Stimulated activated CD8-positive, alpha-beta memory T cell treated with anti-CD3 and anti-CD28 coated beads, Interleukin-7, amount 100 ng/mL, for 48 hours (primary cell): ENCODE data around the gene ADGRL3.
"Not testable (repeated sequence)": the region's sequence is repeated elsewhere in the genome, so short reads cannot be mapped to it uniquely, and the experiment has no call there.

Source experiments
- DNase-seq, 2 donors: peaks; one replicate each; pipeline ENCODE4 v3.0.0-alpha.2; 2020; ENCODE audit warnings: low read depth in 1 of 2; ENCODE audit errors: extremely low read depth in 1 of 2

Gene ADGRL3

GRCh38 chr4:61336488-61336887 lies 136.4 kb downstream of the ADGRL3 start:
- no peak for DNase-seq

- DNase-seq, result no peak
Measured at GRCh38 chr4:61336916-61337315, 136.8 kb downstream of the ADGRL3 start.

- DNase-seq, result no peak
Measured at GRCh38 chr4:61342061-61342460, 141.9 kb downstream of the ADGRL3 start.

- DNase-seq, result no peak
Measured at GRCh38 chr4:61350932-61351331, 150.8 kb downstream of the ADGRL3 start.

GRCh38 chr4:61356696-61357095 lies 156.6 kb downstream of the ADGRL3 start:
- DNase-seq, result no peak

GRCh38 chr4:61359301-61359700 lies 159.2 kb downstream of the ADGRL3 start:
- DNase-seq, result no peak

- DNase-seq, result not testable (repeated sequence)
Measured at GRCh38 chr4:61372817-61373216, 172.7 kb downstream of the ADGRL3 start.

GRCh38 chr4:61373901-61374440 lies 173.8 kb downstream of the ADGRL3 start:
- no peak for DNase-seq

- DNase-seq, result no peak
Measured at GRCh38 chr4:61374447-61374891, 174.3 kb downstream of the ADGRL3 start.

GRCh38 chr4:61375301-61375700 lies 175.2 kb downstream of the ADGRL3 start:
- DNase-seq, result no peak

- no peak for DNase-seq
Measured at GRCh38 chr4:61376301-61376700, 176.2 kb downstream of the ADGRL3 start.

GRCh38 chr4:61379406-61379805 lies 179.3 kb downstream of the ADGRL3 start:
- DNase-seq, result no peak

- DNase-seq, result no peak
Measured at GRCh38 chr4:61380865-61381264, 180.7 kb downstream of the ADGRL3 start.

- DNase-seq, result no peak
Measured at GRCh38 chr4:61385256-61385655, 185.1 kb downstream of the ADGRL3 start.

- not testable (repeated sequence) for DNase-seq
Measured at GRCh38 chr4:61387372-61387771, 187.2 kb downstream of the ADGRL3 start.

GRCh38 chr4:61389640-61390039 lies 189.5 kb downstream of the ADGRL3 start:
- no peak for DNase-seq

- DNase-seq, result no peak
Measured at GRCh38 chr4:61395754-61396153, 195.6 kb downstream of the ADGRL3 start.

- no peak for DNase-seq
Measured at GRCh38 chr4:61397174-61397573, 197.0 kb downstream of the ADGRL3 start.

- no peak for DNase-seq
Measured at GRCh38 chr4:61400439-61401038, 200.4 kb downstream of the ADGRL3 start.

GRCh38 chr4:61401771-61402170 lies 201.6 kb downstream of the ADGRL3 start:
- DNase-seq, result no peak

- no peak for DNase-seq
Measured at GRCh38 chr4:61405307-61405706, 205.2 kb downstream of the ADGRL3 start.

GRCh38 chr4:61406677-61407076 lies 206.6 kb downstream of the ADGRL3 start:
- DNase-seq, result no peak
